Activated gamma-delta T cell (primary cell): ENCODE measurements around the gene LRMDA.

Source experiments
- DNase-seq: peaks from one replicate; lab custom pipeline; 2025; lab: John Stamatoyannopoulos, UW

Gene LRMDA

GRCh38 chr10:76398043-76398710 is 966.8 kb downstream of the LRMDA start:
- no peak for DNase-seq

- DNase-seq = no peak
Measured at GRCh38 chr10:76399226-76399625, 967.8 kb downstream of the LRMDA start.

- DNase-seq = no peak
Measured at GRCh38 chr10:76401006-76401405, 969.6 kb downstream of the LRMDA start.

GRCh38 chr10:76403912-76404311 is 972.5 kb downstream of the LRMDA start:
- no peak for DNase-seq

GRCh38 chr10:76404531-76404930 is 973.1 kb downstream of the LRMDA start:
- no peak for DNase-seq

- no peak for DNase-seq
Measured at GRCh38 chr10:76405922-76406321, 974.5 kb downstream of the LRMDA start.

- DNase-seq = no peak
Measured at GRCh38 chr10:76408646-76409045, 977.2 kb downstream of the LRMDA start.

- no peak for DNase-seq
Measured at GRCh38 chr10:76411729-76412435, 980.5 kb downstream of the LRMDA start.

GRCh38 chr10:76415554-76415953 is 984.1 kb downstream of the LRMDA start:
- no peak for DNase-seq

- DNase-seq = no peak
Measured at GRCh38 chr10:76416642-76417041, 985.2 kb downstream of the LRMDA start.

- DNase-seq = no peak
Measured at GRCh38 chr10:76420725-76421124, 989.3 kb downstream of the LRMDA start.

GRCh38 chr10:76422769-76423168 is 991.3 kb downstream of the LRMDA start:
- no peak for DNase-seq

- DNase-seq = no peak
Measured at GRCh38 chr10:76428551-76429367, 997.3 kb downstream of the LRMDA start.

GRCh38 chr10:76429368-76430060 is 998.1 kb downstream of the LRMDA start:
- no peak for DNase-seq

- DNase-seq = no peak
Measured at GRCh38 chr10:76430061-76430645, 998.7 kb downstream of the LRMDA start.

GRCh38 chr10:76432016-76433012 is 1000.9 kb downstream of the LRMDA start:
- no peak for DNase-seq

GRCh38 chr10:76433161-76434005 is 1002.0 kb downstream of the LRMDA start:
- no peak for DNase-seq

- no peak for DNase-seq
Measured at GRCh38 chr10:76435157-76435556, 1003.7 kb downstream of the LRMDA start.

GRCh38 chr10:76436401-76436811 is 1005.0 kb downstream of the LRMDA start:
- no peak for DNase-seq

- DNase-seq = no peak
Measured at GRCh38 chr10:76436981-76437380, 1005.6 kb downstream of the LRMDA start.
